A549 (cell line): ENCODE data around the gene TNFRSF11A.

Experiments used
- CBX2 ChIP-seq: fragments of 200-600 bp; sonication (generic); IDR thresholded peaks from 2 replicates; pipeline ENCODE4 v1.6.1; 2016; ENCODE audit warnings: low read depth, mild to moderate bottlenecking, borderline replicate concordance
- EP300 ChIP-seq, 2 experiments: fragments of >200 bp; sonication (Bioruptor Twin); formaldehyde crosslinking; IDR thresholded peaks; 2 replicates in 1 of 2; 3 replicates in 1 of 2; pipeline ENCODE4 v1.6.1; 2016 to 2017
- JUN ChIP-seq, 2 experiments: fragments of >200 bp; sonication (Bioruptor Twin); formaldehyde crosslinking; IDR thresholded peaks; 2 replicates in 1 of 2; 3 replicates in 1 of 2; pipeline ENCODE4 v1.6.1; 2016 to 2017
- POLR2A ChIP-seq: IDR thresholded peaks from 2 replicates; pipeline ENCODE4 v1.6.1; 2012; ENCODE audit warnings: mild to moderate bottlenecking, low read length
- RARB ChIP-seq: fragments of 250-450 bp; sonication (Bioruptor Pico); IDR thresholded peaks from 2 replicates; pipeline ENCODE4 v1.8.0; 2021; ENCODE audit warnings: mild to moderate bottlenecking, moderate library complexity
- RCOR1 ChIP-seq: fragments of 150-350 bp; IDR thresholded peaks from 2 replicates; pipeline ENCODE4 v1.6.1; 2014; ENCODE audit warnings: antibody characterized with exemption, low read length, low read depth
- TF ChIP-seq, protein P1 (sequence below): fragments of >200 bp; sonication (Bioruptor Twin); formaldehyde crosslinking; IDR thresholded peaks from 3 replicates; pipeline ENCODE4 v1.5.1; 2016

DNA sequence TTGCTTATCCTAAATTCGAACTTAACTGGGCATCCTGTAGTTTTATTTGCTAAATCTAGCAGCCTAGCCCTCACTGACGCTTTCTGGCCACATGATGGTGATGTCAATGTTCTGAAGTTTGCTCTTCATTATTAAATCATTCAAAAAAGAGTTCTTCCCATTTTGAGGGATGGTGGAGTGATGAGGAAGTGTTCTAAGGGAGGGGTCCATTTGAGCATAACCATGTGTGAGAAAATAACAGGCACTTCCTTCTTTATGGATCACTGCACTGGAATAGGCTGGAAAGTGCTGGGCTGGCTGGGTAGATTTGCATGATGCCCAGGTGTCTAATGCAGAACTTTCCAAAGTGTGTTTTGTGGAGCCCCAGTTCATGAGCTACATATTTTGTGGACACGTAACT is 74.2 kb downstream of the TNFRSF11A start:
- TF ChIP-seq, protein P1, sequence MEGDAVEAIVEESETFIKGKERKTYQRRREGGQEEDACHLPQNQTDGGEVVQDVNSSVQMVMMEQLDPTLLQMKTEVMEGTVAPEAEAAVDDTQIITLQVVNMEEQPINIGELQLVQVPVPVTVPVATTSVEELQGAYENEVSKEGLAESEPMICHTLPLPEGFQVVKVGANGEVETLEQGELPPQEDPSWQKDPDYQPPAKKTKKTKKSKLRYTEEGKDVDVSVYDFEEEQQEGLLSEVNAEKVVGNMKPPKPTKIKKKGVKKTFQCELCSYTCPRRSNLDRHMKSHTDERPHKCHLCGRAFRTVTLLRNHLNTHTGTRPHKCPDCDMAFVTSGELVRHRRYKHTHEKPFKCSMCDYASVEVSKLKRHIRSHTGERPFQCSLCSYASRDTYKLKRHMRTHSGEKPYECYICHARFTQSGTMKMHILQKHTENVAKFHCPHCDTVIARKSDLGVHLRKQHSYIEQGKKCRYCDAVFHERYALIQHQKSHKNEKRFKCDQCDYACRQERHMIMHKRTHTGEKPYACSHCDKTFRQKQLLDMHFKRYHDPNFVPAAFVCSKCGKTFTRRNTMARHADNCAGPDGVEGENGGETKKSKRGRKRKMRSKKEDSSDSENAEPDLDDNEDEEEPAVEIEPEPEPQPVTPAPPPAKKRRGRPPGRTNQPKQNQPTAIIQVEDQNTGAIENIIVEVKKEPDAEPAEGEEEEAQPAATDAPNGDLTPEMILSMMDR = no peak
- TF ChIP-seq EP300 (IDR thresholded peaks at IDR 0.05) (no peak), RCOR1 (no peak), JUN (IDR thresholded peaks at IDR 0.05) (no peak), RARB (CRISPR knock-in tag) (no peak), POLR2A (no peak), CBX2 (no peak)
